H1 (cell line): ENCODE data around the gene PRKCZ. TPM values are rescaled to one million over a fixed set of nuclear protein-coding genes. Genes with fewer than 3 reads are reported as not detected.
A peak's percentile ranks its signal among the peaks of the same experiment; 100 is the strongest.

Source experiments
- CTCF ChIA-PET: fragments of 300-600 bp; sonication (Branson Sonifier 250); formaldehyde crosslinking; loops from one replicate; lab custom pipeline; 2021; ENCODE audit not compliant: partially characterized antibody; lab: Charles Lee
- POLR2A ChIA-PET: fragments of 300-600 bp; sonication (Branson Sonifier 250); formaldehyde crosslinking; loops from one replicate; lab custom pipeline; 2021; ENCODE audit warnings: inconsistent platforms; ENCODE audit not compliant: partially characterized antibody; lab: Charles Lee
- DNase-seq, 2 experiments: peaks; one replicate each; pipeline versions ENCODE4 v3.0.0 to v3.0.0-alpha.2; 2010 to 2022; ENCODE audit warnings: low spot score in 2 of 2, low read depth in 1 of 2, mixed read lengths in 1 of 2
- FAIRE-seq: peaks from 2 replicates; lab custom pipeline; 2011; peaks lifted over from hg19 to GRCh38; lab: Jason Lieb, UNC
- H2AFZ ChIP-seq: 2 replicates; pipeline ENCODE4 v1.8.1; 2012; ENCODE audit warnings: low read length, inconsistent platforms
- H2AK5ac ChIP-seq: 2 replicates; pipeline ENCODE4 v1.6.1; 2013; ENCODE audit warnings: low read depth, low read length
- H2BK120ac ChIP-seq: replicated peaks from 2 replicates; pipeline ENCODE3; 2013; ENCODE audit warnings: low read depth, low read length, inconsistent platforms
- H2BK12ac ChIP-seq: 2 replicates; pipeline ENCODE4 v1.6.1; 2013; ENCODE audit warnings: low read depth, low read length
- H2BK15ac ChIP-seq: 2 replicates; pipeline ENCODE4 v1.6.1; 2013; ENCODE audit warnings: low read length
- H2BK20ac ChIP-seq: 2 replicates; pipeline ENCODE4 v1.6.1; 2013; ENCODE audit warnings: low read length
- H2BK5ac ChIP-seq: 2 replicates; pipeline ENCODE4 v1.6.1; 2013; ENCODE audit warnings: low read depth, low read length
- H3K14ac ChIP-seq: 2 replicates; pipeline ENCODE4 v1.6.1; 2013; ENCODE audit warnings: inconsistent platforms; ENCODE audit not compliant: insufficient read length
- H3K18ac ChIP-seq: 2 replicates; pipeline ENCODE4 v1.6.1; 2013; ENCODE audit warnings: low read length; ENCODE audit errors: extremely low read depth
- H3K23ac ChIP-seq: 2 replicates; pipeline ENCODE4 v1.6.1; 2013; ENCODE audit warnings: inconsistent platforms; ENCODE audit not compliant: insufficient read length
- H3K23me2 ChIP-seq: 2 replicates; pipeline ENCODE4 v1.6.1; 2013; ENCODE audit warnings: low read depth, low read length
- H3K27ac ChIP-seq: 2 replicates; pipeline ENCODE4 v1.6.1; 2011; ENCODE audit warnings: low read depth, low read length, inconsistent platforms
- H3K27me3 ChIP-seq, 4 experiments: replicated peaks in 1 of 4; 1 replicate in 1 of 4; 2 replicates in 3 of 4; pipeline versions ENCODE4 v1.6.1 to v1.8.1; 2011 to 2013; ENCODE audit warnings: low read length in 3 of 4, mild to moderate bottlenecking in 3 of 4, inconsistent platforms in 2 of 4, mixed read lengths in 2 of 4, moderate library complexity in 1 of 4; ENCODE audit not compliant: control insufficient read depth in 3 of 4, insufficient read depth in 3 of 4; ENCODE audit errors: extremely low read depth in 1 of 4
- H3K36me3 ChIP-seq, 4 experiments: 2 replicates each; pipeline versions ENCODE4 v1.6.1 to v1.8.1; 2011 to 2013; ENCODE audit warnings: mild to moderate bottlenecking in 4 of 4, low read length in 3 of 4, moderate library complexity in 2 of 4, control low read depth in 1 of 4, inconsistent platforms in 1 of 4; ENCODE audit not compliant: insufficient read depth in 4 of 4, control insufficient read depth in 2 of 4
- H3K4ac ChIP-seq: replicated peaks from 2 replicates; pipeline ENCODE3; 2013; ENCODE audit warnings: low read length, low read depth, mixed read lengths, inconsistent platforms; ENCODE audit not compliant: insufficient read length
- H3K4me1 ChIP-seq, 4 experiments: replicated peaks in 1 of 4; 1 replicate in 1 of 4; 2 replicates in 3 of 4; pipeline versions ENCODE4 v1.6.1 to v1.8.1; 2011 to 2013; ENCODE audit warnings: low read length in 3 of 4, inconsistent platforms in 2 of 4, mixed read lengths in 1 of 4; ENCODE audit not compliant: insufficient read depth in 4 of 4, control insufficient read depth in 3 of 4
- H3K4me2 ChIP-seq, 2 experiments: 2 replicates each; pipeline versions ENCODE4 v1.6.1 to v1.8.1; 2011 to 2013; ENCODE audit warnings: low read depth in 2 of 2, low read length in 2 of 2, control low read depth in 1 of 2, inconsistent platforms in 1 of 2, mild to moderate bottlenecking in 1 of 2; ENCODE audit not compliant: insufficient read depth in 1 of 2
- H3K4me3 ChIP-seq, 4 experiments: fragments of 200-600, 300-600 bp in 1 of 4; sonication (generic), shearing (Covaris generic), sonication (Bioruptor Twin) in 1 of 4; 2 replicates each; pipeline versions ENCODE4 v1.5.1 to v1.8.1; 2011 to 2016; ENCODE audit warnings: low read length in 4 of 4, low read depth in 3 of 4, control low read depth in 2 of 4, inconsistent platforms in 2 of 4, mild to moderate bottlenecking in 2 of 4, mixed read lengths in 1 of 4, moderate library complexity in 1 of 4; ENCODE audit not compliant: insufficient read depth in 2 of 4; ENCODE audit errors: extremely low read depth in 1 of 4
- H3K56ac ChIP-seq: replicated peaks from 2 replicates; pipeline ENCODE3; 2013; ENCODE audit warnings: low read depth, mild to moderate bottlenecking, mixed read lengths, low read length, inconsistent platforms; ENCODE audit not compliant: insufficient read length
- H3K79me1 ChIP-seq: 2 replicates; pipeline ENCODE4 v1.6.1; 2013; ENCODE audit warnings: low read depth, low read length, control low read depth
- H3K79me2 ChIP-seq, 2 experiments: 2 replicates each; pipeline versions ENCODE4 v1.6.1 to v1.8.1; 2012 to 2013; ENCODE audit warnings: low read length in 2 of 2, mild to moderate bottlenecking in 2 of 2, inconsistent platforms in 1 of 2; ENCODE audit not compliant: insufficient read depth in 2 of 2, control insufficient read depth in 1 of 2
- H3K9ac ChIP-seq, 4 experiments: replicated peaks in 1 of 4; 1 replicate in 1 of 4; 2 replicates in 3 of 4; pipeline versions ENCODE4 v1.6.1 to v1.8.1; 2011 to 2013; ENCODE audit warnings: low read depth in 3 of 4, low read length in 3 of 4, control low read depth in 2 of 4, mild to moderate bottlenecking in 2 of 4, moderate library complexity in 2 of 4, inconsistent platforms in 1 of 4; ENCODE audit errors: extremely low read depth in 1 of 4
- H3K9me3 ChIP-seq, 2 experiments: 2 replicates each; pipeline versions ENCODE4 v1.6.1 to v1.8.1; 2012 to 2013; ENCODE audit warnings: mild to moderate bottlenecking in 2 of 2, moderate library complexity in 2 of 2, control low read depth in 1 of 2, inconsistent platforms in 1 of 2, low read depth in 1 of 2, low read length in 1 of 2, mixed read lengths in 1 of 2; ENCODE audit not compliant: insufficient read depth in 2 of 2
- H4K20me1 ChIP-seq, 2 experiments: replicated peaks in 1 of 2; 2 replicates each; pipeline versions ENCODE3 to v1.8.1; 2011 to 2013; ENCODE audit warnings: inconsistent platforms in 2 of 2, low read length in 2 of 2, mild to moderate bottlenecking in 1 of 2; ENCODE audit not compliant: insufficient read depth in 2 of 2, control insufficient read depth in 1 of 2
- H4K5ac ChIP-seq: 2 replicates; pipeline ENCODE4 v1.6.1; 2013; ENCODE audit warnings: low read length, low read depth, mixed read lengths, inconsistent platforms; ENCODE audit not compliant: insufficient read length
- H4K8ac ChIP-seq: 2 replicates; pipeline ENCODE4 v1.8.0; 2013; ENCODE audit warnings: mild to moderate bottlenecking, moderate library complexity, low read length, inconsistent platforms; ENCODE audit not compliant: insufficient read depth; ENCODE audit errors: extremely low read depth
- H4K91ac ChIP-seq: replicated peaks from 2 replicates; pipeline ENCODE3; 2013; ENCODE audit warnings: low read length, mixed read lengths, inconsistent platforms; ENCODE audit not compliant: insufficient read length
- NRF1 ChIP-seq: IDR thresholded peaks from 2 replicates; pipeline ENCODE4 v1.6.1; 2011; ENCODE audit warnings: mild to moderate bottlenecking, low read depth, low read length, improper control_type of control experiment
- WGBS, 2 experiments: shearing (Covaris generic) in 1 of 2; methylation state at CpG; one replicate each; pipeline versions ENCODE4 v1.1.6 to v1.1.7; 2013 to 2015; ENCODE audit warnings: low lambda C conversion rate in 2 of 2, mixed read lengths in 2 of 2, inconsistent platforms in 1 of 2, low coverage in 1 of 2, missing lambda C conversion rate in 1 of 2; ENCODE audit not compliant: insufficient replicate concordance in 2 of 2, insufficient coverage in 1 of 2, insufficient read length in 1 of 2; ENCODE audit errors: extremely low coverage in 1 of 2, missing lambda C conversion rate in 1 of 2; 5-methylcytosine and 5-hydroxymethylcytosine counted together
- polyA plus RNA-seq, 7 experiments: library from polyadenylated mRNA; depleted of rRNA in 3 of 7; stranded (reverse) in 5 of 7; unstranded in 2 of 7; fragments of >200 nt in 5 of 7; fragments of 200-250 nt in 2 of 7; gene quantifications; 1 replicate in 5 of 7; 2 replicates in 1 of 7; 4 replicates in 1 of 7; pipeline versions ENCODE4 v1.2.1 to v1.2.3, GENCODE V29; 2011 to 2013; ENCODE audit warnings: missing spikeins in 2 of 7, mixed read lengths in 2 of 7
- total RNA-seq: library from RNA; stranded (reverse); fragmentation: NEBNext Ultra II Directional; extraction: Animal tissue kit (Norgen Biotek cat#: 25700); gene quantifications from 2 replicates; pipeline ENCODE4 v1.2.1, GENCODE V29; 2021
- TF ChIP-seq, protein P1 (sequence below), 3 experiments: IDR thresholded peaks; 1 replicate in 2 of 3; 2 replicates in 1 of 3; pipeline versions ENCODE4 v1.5.1 to v1.6.1; 2011; ENCODE audit warnings: low read length in 3 of 3, mild to moderate bottlenecking in 3 of 3, inconsistent platforms in 2 of 3, low read depth in 1 of 3, moderate library complexity in 1 of 3; ENCODE audit not compliant: insufficient read depth in 1 of 3; ENCODE audit errors: control extremely low read depth in 1 of 3

Gene PRKCZ
- total and polyA plus RNA-seq, 2 of the 8 experiments (the other 6 are each of a cell fraction or from before 2014, with no cell fraction given), result 37.4 to 45.1 TPM

DNA sequence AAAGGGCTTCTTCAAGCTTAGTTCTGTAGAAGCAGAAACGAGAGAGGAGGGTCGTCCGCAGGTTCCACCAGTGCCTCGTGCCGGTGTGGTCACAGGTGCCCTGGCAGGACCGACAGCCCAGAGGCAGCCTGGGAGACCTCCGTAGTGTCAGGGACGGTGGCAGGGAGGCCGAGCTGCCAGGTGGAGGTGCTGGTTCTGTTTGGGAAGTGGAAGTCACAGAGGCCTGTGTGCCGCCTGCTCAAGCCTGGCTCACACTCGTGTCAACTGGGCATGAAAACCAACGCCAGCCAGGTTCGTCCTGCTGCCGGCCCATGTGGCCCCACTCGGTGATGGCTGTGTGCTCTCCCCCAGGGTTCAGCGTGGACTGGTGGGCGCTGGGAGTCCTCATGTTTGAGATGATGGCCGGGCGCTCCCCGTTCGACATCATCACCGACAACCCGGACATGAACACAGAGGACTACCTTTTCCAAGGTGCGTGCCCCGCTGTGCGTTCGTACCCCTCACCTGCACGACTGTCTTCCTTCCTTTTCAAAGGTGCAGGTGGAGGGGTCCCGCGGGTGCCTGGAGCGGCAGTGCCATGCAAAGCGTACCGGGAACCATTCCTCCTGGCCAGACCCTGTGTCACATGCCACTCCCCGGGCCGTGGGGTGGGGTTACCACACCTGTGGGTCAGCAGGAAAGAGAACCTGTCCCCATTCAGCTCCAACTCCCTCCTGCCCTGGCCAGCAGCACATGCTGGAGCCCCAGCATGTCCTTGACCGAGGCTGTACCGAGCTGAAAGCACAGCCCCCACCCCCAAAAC lies 123.5 kb downstream of the PRKCZ start:
- Histone ChIP-seq H3K9ac (no peak overlapping the region), H4K91ac (no peak overlapping the region), H2BK12ac (no peak overlapping the region), H4K8ac (no peak overlapping the region), H2BK15ac (no peak overlapping the region), H3K9me3 (no peaks in the 10 kb centered on the region), H3K23me2 (no peaks in the 10 kb centered on the region; the same call in 1 of the 2 replicates), H4K20me1 (peaks cover 0 to 5% of the 10 kb centered on the region in 2 experiments), H3K36me3 (peaks cover 0 to 6% (median 4%) of the 10 kb centered on the region in 4 experiments; a peak in 4 of 8 replicates), H2AFZ (no peak overlapping the region), H2AK5ac (no peak overlapping the region), H3K4me1 (no peaks in the 10 kb centered on the region; a peak in 2 of 7 replicates), H3K27me3 (no peaks in the 10 kb centered on the region), H2BK120ac (no peak overlapping the region), H3K27ac (no peak overlapping the region), H2BK20ac (no peak overlapping the region), H3K79me1 (no peaks in the 10 kb centered on the region; the same call in 1 of the 2 replicates), H3K56ac (no peak overlapping the region), H3K4ac (no peak overlapping the region), H3K14ac (no peak overlapping the region), H4K5ac (no peak overlapping the region), H3K18ac (no peak overlapping the region), H3K23ac (no peak overlapping the region)
- WGBS, 2 experiments, result 86% methylated on average over 37 of the region's 37 CpGs; no CpG with 5 or more reads in 1 of the 2 experiments
- no peak for FAIRE-seq
- CTCF ChIA-PET, result interaction anchor here (0.6 to 6.0 kb wide), 40 partner anchors 9 to 1557 kb away, joined by 3 to 47 read pairs (median 4); partner anchors contain the start of genes FAAP20, MORN1 and RER1
- POLR2A ChIA-PET, result interaction anchor here (0.7 to 1.0 kb wide), 4 partner anchors 9 to 333 kb away, joined by 3 to 7 read pairs (median 3); no protein-coding TSS in a partner anchor
- TF ChIP-seq NRF1, result no peak
- TF ChIP-seq, protein P1, sequence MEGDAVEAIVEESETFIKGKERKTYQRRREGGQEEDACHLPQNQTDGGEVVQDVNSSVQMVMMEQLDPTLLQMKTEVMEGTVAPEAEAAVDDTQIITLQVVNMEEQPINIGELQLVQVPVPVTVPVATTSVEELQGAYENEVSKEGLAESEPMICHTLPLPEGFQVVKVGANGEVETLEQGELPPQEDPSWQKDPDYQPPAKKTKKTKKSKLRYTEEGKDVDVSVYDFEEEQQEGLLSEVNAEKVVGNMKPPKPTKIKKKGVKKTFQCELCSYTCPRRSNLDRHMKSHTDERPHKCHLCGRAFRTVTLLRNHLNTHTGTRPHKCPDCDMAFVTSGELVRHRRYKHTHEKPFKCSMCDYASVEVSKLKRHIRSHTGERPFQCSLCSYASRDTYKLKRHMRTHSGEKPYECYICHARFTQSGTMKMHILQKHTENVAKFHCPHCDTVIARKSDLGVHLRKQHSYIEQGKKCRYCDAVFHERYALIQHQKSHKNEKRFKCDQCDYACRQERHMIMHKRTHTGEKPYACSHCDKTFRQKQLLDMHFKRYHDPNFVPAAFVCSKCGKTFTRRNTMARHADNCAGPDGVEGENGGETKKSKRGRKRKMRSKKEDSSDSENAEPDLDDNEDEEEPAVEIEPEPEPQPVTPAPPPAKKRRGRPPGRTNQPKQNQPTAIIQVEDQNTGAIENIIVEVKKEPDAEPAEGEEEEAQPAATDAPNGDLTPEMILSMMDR (IDR thresholded peaks at IDR 0.05; ENCODE audit: control extremely low read depth in 1 of 3, insufficient read depth in 1 of 3, low read depth in 1 of 3, low read length in 3 of 3), result peak in 1 of 3 experiments; percentile 19; a peak in 1 of 4 replicates
- TF ChIP-seq, all 59 proteins: peak for 1
- no peak overlapping the region for H3K4me2 ChIP-seq
- H3K79me2 ChIP-seq, result no peaks in the 10 kb centered on the region
- peak in 1 of 2 experiments; percentile 54 for DNase-seq
- H3K4me3 ChIP-seq, result no peak overlapping the region
- no peak overlapping the region; the same call in 1 of the 2 replicates for H2BK5ac ChIP-seq
